Tibial artery (tissue), 4 donors: Measurements from ENCODE around the gene PICK1.

Experiments used
- DNase-seq, 2 donors: peaks; one replicate each; pipeline ENCODE4 v3.0.0-alpha.2; 2019
- H3K27ac ChIP-seq, 2 donors: fragments of 200-600 bp; sonication (generic) in 1 of 2; 1 replicate in 1 of 2; 2 replicates in 1 of 2; pipeline ENCODE4 v1.5.1; 2018 to 2019; ENCODE audit warnings: mild to moderate bottlenecking in 1 of 2
- H3K27me3 ChIP-seq, 2 donors: fragments of 200-600 bp; sonication (generic) in 1 of 2; one replicate each; pipeline versions ENCODE4 v1.5.1 to v1.6.0; 2016 to 2019
- H3K36me3 ChIP-seq, 3 donors: fragments of 200-600 bp; sonication (generic) in 2 of 3; one replicate each; pipeline ENCODE4 v1.5.1; 2016 to 2019; ENCODE audit warnings: mild to moderate bottlenecking in 2 of 3
- H3K4me1 ChIP-seq, 4 donors: fragments of 200-600 bp; sonication (generic) in 2 of 4; 1 replicate in 3 of 4; 2 replicates in 1 of 4; pipeline ENCODE4 v1.5.1; 2016 to 2019
- H3K4me3 ChIP-seq, 2 donors: fragments of 200-600 bp; sonication (generic) in 1 of 2; 1 replicate in 1 of 2; 2 replicates in 1 of 2; pipeline ENCODE4 v1.5.1; 2018 to 2019; ENCODE audit warnings: mild to moderate bottlenecking in 2 of 2
- H3K9me3 ChIP-seq, 3 donors: fragments of 200-600 bp; sonication (generic) in 1 of 3; one replicate each; pipeline ENCODE4 v1.5.1; 2016 to 2019
- CTCF ChIP-seq, 2 experiments: fragments of 200-600 bp in 1 of 2; fragments of 450-650 bp in 1 of 2; IDR thresholded peaks; one replicate each; pipeline ENCODE4 v1.5.1; 2017 to 2019; ENCODE audit warnings: antibody characterized with exemption in 2 of 2, mild to moderate bottlenecking in 1 of 2, moderate library complexity in 1 of 2
- intact Hi-C: fragments of 100-400 bp; cut with DNase I; formaldehyde crosslinking; loops from one replicate; pipeline ENCODE4 v1.15.0; 2023; ENCODE audit warnings: low total_unique reads

The PICK1 gene

GRCh38 chr22:38041760-38042487 lies 15.3 kb upstream of the PICK1 start:
- H3K27ac ChIP-seq: no peak overlapping the region
- H3K4me1 ChIP-seq: peaks cover 0 to 20% (median 13%) of the 10 kb centered on the region in 4 donors
- H3K36me3 ChIP-seq: no peaks in the 10 kb centered on the region
- no peak for TF ChIP-seq CTCF (IDR thresholded peaks at IDR 0.05)
- intact Hi-C loops: no loop called here
- H3K27me3 ChIP-seq: peaks cover 0 to 2% of the 10 kb centered on the region in 2 donors
- H3K9me3 ChIP-seq: no peaks in the 10 kb centered on the region
- no peak overlapping the region for H3K4me3 ChIP-seq
- no peak for DNase-seq

- DNase-seq: no peak
Observed at GRCh38 chr22:38042488-38042790, 14.8 kb upstream of the PICK1 start.

GRCh38 chr22:38043151-38044039 lies 13.8 kb upstream of the PICK1 start:
- DNase-seq: no peak
- no peak overlapping the region for H3K27ac ChIP-seq

More at GRCh38 chr22:38042488-38042790, 14.8 kb upstream of the PICK1 start:
- Histone ChIP-seq H3K27me3 (peaks cover 0 to 2% of the 10 kb centered on the region in 2 donors), H3K36me3 (no peaks in the 10 kb centered on the region), H3K27ac (no peak overlapping the region), H3K4me1 (peaks cover 0 to 20% (median 13%) of the 10 kb centered on the region in 4 donors), H3K9me3 (no peaks in the 10 kb centered on the region), H3K4me3 (no peak overlapping the region)
- intact Hi-C loops: no loop called here
- TF ChIP-seq CTCF (IDR thresholded peaks at IDR 0.05): no peak

GRCh38 chr22:38046070-38046748 lies 11.0 kb upstream of the PICK1 start:
- peaks cover 0 to 6% (median 0%) of the 10 kb centered on the region in 4 donors for H3K4me1 ChIP-seq

More at GRCh38 chr22:38043151-38044039, 13.8 kb upstream of the PICK1 start:
- Histone ChIP-seq H3K4me1 (peaks cover 0 to 20% (median 13%) of the 10 kb centered on the region in 4 donors), H3K9me3 (no peaks in the 10 kb centered on the region), H3K27me3 (peaks cover 0 to 2% of the 10 kb centered on the region in 2 donors), H3K36me3 (no peaks in the 10 kb centered on the region), H3K4me3 (no peak overlapping the region)
- no peak for TF ChIP-seq CTCF (IDR thresholded peaks at IDR 0.05)
- intact Hi-C loops: no loop called here

More at GRCh38 chr22:38046070-38046748, 11.0 kb upstream of the PICK1 start:
- Histone ChIP-seq H3K27me3 (peaks cover 0 to 15% of the 10 kb centered on the region in 2 donors), H3K27ac (no peak overlapping the region), H3K36me3 (no peaks in the 10 kb centered on the region), H3K4me3 (no peak overlapping the region), H3K9me3 (no peaks in the 10 kb centered on the region)
- no peak for TF ChIP-seq CTCF (IDR thresholded peaks at IDR 0.05)
- intact Hi-C loops: no loop called here
- DNase-seq: no peak
